Trophoblast cell (in vitro differentiated cells and primary cell): ENCODE measurements around the gene MRGPRD.

Experiments used
- DNase-seq, 2 donors: peaks; one replicate each; pipeline ENCODE4 v3.0.0-alpha.2; 2016
- H2AFZ ChIP-seq: 2 replicates; pipeline ENCODE4 v1.6.1; 2013; ENCODE audit warnings: low read length, moderate library complexity, mild to moderate bottlenecking; ENCODE audit not compliant: insufficient read depth, poor library complexity
- H2AK5ac ChIP-seq: 2 replicates; pipeline ENCODE4 v1.6.1; 2013; ENCODE audit warnings: mild to moderate bottlenecking, low read length
- H2BK120ac ChIP-seq: 2 replicates; pipeline ENCODE4 v1.6.1; 2013; ENCODE audit warnings: low read length, mild to moderate bottlenecking, moderate library complexity; ENCODE audit not compliant: insufficient read depth, poor library complexity
- H2BK12ac ChIP-seq: 2 replicates; pipeline ENCODE4 v1.6.1; 2013; ENCODE audit warnings: mild to moderate bottlenecking, low read length, moderate library complexity
- H2BK5ac ChIP-seq: 2 replicates; pipeline ENCODE4 v1.6.1; 2013; ENCODE audit warnings: low read length, low read depth, moderate library complexity, mild to moderate bottlenecking; ENCODE audit not compliant: poor library complexity
- H3K14ac ChIP-seq: 2 replicates; pipeline ENCODE4 v1.6.1; 2013; ENCODE audit warnings: mild to moderate bottlenecking, low read length
- H3K18ac ChIP-seq: 2 replicates; pipeline ENCODE4 v1.6.1; 2013; ENCODE audit warnings: mild to moderate bottlenecking, low read length
- H3K23ac ChIP-seq: 2 replicates; pipeline ENCODE4 v1.6.1; 2013; ENCODE audit warnings: low read length
- H3K27ac ChIP-seq: 2 replicates; pipeline ENCODE4 v1.5.1; 2013; ENCODE audit warnings: low read depth, mild to moderate bottlenecking, inconsistent platforms, low read length, moderate library complexity
- H3K27me3 ChIP-seq: 2 replicates; pipeline ENCODE4 v1.6.1; 2013; ENCODE audit warnings: inconsistent platforms, mild to moderate bottlenecking, low read length, moderate library complexity; ENCODE audit not compliant: insufficient read depth
- H3K36me3 ChIP-seq, 2 experiments: 1 replicate in 1 of 2; 2 replicates in 1 of 2; pipeline ENCODE4 v1.6.1; 2013; ENCODE audit warnings: low read length in 2 of 2, mild to moderate bottlenecking in 2 of 2, moderate library complexity in 1 of 2; ENCODE audit not compliant: insufficient read depth in 2 of 2, control insufficient read depth in 1 of 2
- H3K4ac ChIP-seq: 2 replicates; pipeline ENCODE4 v1.6.1; 2013; ENCODE audit warnings: low read depth, mild to moderate bottlenecking, low read length, moderate library complexity
- H3K4me1 ChIP-seq, 2 experiments: 1 replicate in 1 of 2; 2 replicates in 1 of 2; pipeline ENCODE4 v1.6.1; 2013; ENCODE audit warnings: low read length in 2 of 2, mild to moderate bottlenecking in 2 of 2, moderate library complexity in 1 of 2; ENCODE audit not compliant: insufficient read depth in 2 of 2, control insufficient read depth in 1 of 2
- H3K4me2 ChIP-seq: 2 replicates; pipeline ENCODE4 v1.6.1; 2013; ENCODE audit warnings: inconsistent platforms, mild to moderate bottlenecking, low read length, moderate library complexity
- H3K4me3 ChIP-seq: 2 replicates; pipeline ENCODE4 v1.5.1; 2013; ENCODE audit warnings: mild to moderate bottlenecking, low read depth, low read length, inconsistent platforms
- H3K79me1 ChIP-seq: one replicate; pipeline ENCODE4 v1.6.1; 2013; ENCODE audit warnings: low read length
- H3K79me2 ChIP-seq: 2 replicates; pipeline ENCODE4 v1.6.1; 2013; ENCODE audit warnings: low read length, mild to moderate bottlenecking; ENCODE audit not compliant: control insufficient read depth, insufficient read depth, poor library complexity
- H3K9ac ChIP-seq: 2 replicates; pipeline ENCODE4 v1.6.1; 2013; ENCODE audit warnings: mild to moderate bottlenecking, low read length
- H3K9me3 ChIP-seq: 2 replicates; pipeline ENCODE4 v1.6.1; 2013; ENCODE audit warnings: low read depth, mild to moderate bottlenecking, control low read depth, inconsistent platforms, low read length; ENCODE audit not compliant: insufficient read depth
- H4K12ac ChIP-seq: 2 replicates; pipeline ENCODE4 v1.6.1; 2013; ENCODE audit warnings: low read depth, mild to moderate bottlenecking, low read length, moderate library complexity
- H4K8ac ChIP-seq: 2 replicates; pipeline ENCODE4 v1.6.1; 2013; ENCODE audit warnings: low read depth, mild to moderate bottlenecking, low read length, moderate library complexity
- H4K91ac ChIP-seq: one replicate; pipeline ENCODE4 v1.6.1; 2013; ENCODE audit warnings: low read depth, mild to moderate bottlenecking, low read length, moderate library complexity
- WGBS: extraction: QIAGEN DNeasy Blood & Tissue Kit; methylation state at CpG from one replicate; pipeline ENCODE4 v1.1.7; 2013; ENCODE audit warnings: missing lambda C conversion rate; ENCODE audit not compliant: insufficient read length, insufficient coverage; ENCODE audit errors: extremely low coverage; 5-methylcytosine and 5-hydroxymethylcytosine counted together

MRGPRD gene

DNA sequence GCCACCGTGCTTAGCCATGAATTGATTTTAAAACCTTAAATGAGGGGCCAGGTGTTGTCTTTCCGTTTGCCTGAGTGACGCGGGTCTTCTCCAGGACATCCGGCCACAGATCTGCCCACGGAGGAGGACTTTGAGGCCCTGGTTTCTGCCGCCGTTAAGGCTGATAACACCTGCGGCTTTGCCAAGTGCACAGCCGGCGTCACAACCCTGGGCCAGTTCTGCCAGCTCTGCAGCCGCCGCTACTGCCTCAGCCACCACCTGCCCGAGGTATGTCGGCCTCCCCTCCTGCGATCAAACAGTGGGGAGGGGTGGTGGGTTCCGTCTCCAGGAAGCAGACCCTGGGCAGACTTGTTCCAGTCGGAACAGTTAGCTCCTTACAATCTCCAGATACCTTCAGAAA is 42.7 kb downstream of the MRGPRD start:
- peaks cover 4% of the 10 kb centered on the region for H3K9me3 ChIP-seq
- H3K79me2 ChIP-seq = no peaks in the 10 kb centered on the region
- H3K36me3 ChIP-seq = peaks cover 60 to 68% of the 10 kb centered on the region in 2 experiments
- H3K14ac ChIP-seq = no peak overlapping the region
- H3K18ac ChIP-seq = no peak overlapping the region
- H3K4me2 ChIP-seq = no peak overlapping the region
- H2AFZ ChIP-seq = no peak overlapping the region
- H2AK5ac ChIP-seq = no peak overlapping the region
- H3K27me3 ChIP-seq = no peaks in the 10 kb centered on the region
- no peak overlapping the region for H3K4me3 ChIP-seq
- H3K79me1 ChIP-seq = no peaks in the 10 kb centered on the region
- no peak overlapping the region for H2BK12ac ChIP-seq
- H4K12ac ChIP-seq = no peak overlapping the region
- no peaks in the 10 kb centered on the region for H3K4me1 ChIP-seq
- H2BK120ac ChIP-seq = no peak overlapping the region
- no peak overlapping the region for H3K4ac ChIP-seq
- H2BK5ac ChIP-seq = no peak overlapping the region
- H3K27ac ChIP-seq = no peak overlapping the region
- DNase-seq = no peak
- H4K8ac ChIP-seq = no peak overlapping the region
- no CpG with 5 or more reads among the region's 18 CpGs for whole genome bisulfite sequencing
- no peak overlapping the region for H3K9ac ChIP-seq
- H4K91ac ChIP-seq = no peak overlapping the region
- H3K23ac ChIP-seq = no peak overlapping the region

DNA sequence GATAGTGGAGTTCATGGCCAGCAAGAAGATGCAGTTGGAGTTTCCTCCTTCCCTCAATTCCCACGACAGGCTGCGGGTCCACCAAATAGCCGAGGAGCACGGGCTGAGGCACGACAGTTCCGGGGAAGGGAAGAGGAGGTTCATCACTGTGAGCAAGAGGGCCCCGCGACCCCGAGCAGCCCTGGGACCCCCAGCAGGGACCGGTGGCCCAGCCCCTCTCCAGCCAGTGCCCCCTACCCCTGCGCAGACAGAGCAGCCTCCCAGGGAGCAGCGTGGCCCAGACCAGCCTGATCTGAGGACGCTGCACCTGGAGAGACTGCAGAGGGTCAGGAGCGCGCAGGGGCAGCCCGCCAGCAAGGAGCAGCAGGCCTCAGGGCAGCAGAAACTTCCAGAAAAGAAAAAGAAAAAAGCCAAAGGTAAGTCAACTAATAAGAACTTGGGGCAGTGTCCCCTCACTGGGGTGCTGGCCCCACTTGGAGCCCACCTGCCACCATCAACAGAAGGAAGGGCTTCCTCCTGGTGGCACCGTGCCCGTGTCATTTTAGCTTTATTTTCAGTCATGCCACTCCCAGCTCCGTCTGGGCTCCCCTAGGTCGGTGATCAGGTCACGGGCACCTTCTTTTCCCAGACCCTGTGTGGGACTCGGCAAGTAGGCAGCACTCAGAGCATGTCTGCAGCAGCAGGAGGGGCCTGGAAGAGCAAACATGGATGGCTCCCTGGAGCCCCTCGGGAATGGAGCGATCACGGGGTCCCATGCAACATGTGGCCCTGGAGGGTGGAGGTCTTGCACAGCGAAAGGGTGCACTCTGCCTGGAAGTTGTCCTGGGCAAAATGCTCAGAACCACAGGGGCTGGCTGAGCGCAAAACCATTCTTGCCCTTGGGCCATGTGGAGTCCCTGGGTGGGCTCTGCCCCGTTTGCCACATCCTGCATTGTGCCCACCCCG is 43.8 kb downstream of the MRGPRD start:
- no CpG with 5 or more reads among the region's 29 CpGs for WGBS
- no peak overlapping the region for H3K18ac ChIP-seq
- no peak overlapping the region for H3K14ac ChIP-seq
- H3K79me1 ChIP-seq = no peaks in the 10 kb centered on the region
- no peak overlapping the region for H4K12ac ChIP-seq
- no peaks in the 10 kb centered on the region for H3K27me3 ChIP-seq
- no peak overlapping the region for H2BK5ac ChIP-seq
- DNase-seq = no peak
- no peak overlapping the region for H3K9ac ChIP-seq
- H3K23ac ChIP-seq = no peak overlapping the region
- H2BK12ac ChIP-seq = no peak overlapping the region
- H3K4me2 ChIP-seq = no peak overlapping the region
- peaks cover 4% of the 10 kb centered on the region for H3K9me3 ChIP-seq
- no peak overlapping the region for H2AFZ ChIP-seq
- H3K79me2 ChIP-seq = no peaks in the 10 kb centered on the region
- no peak overlapping the region for H3K4me3 ChIP-seq
- H3K27ac ChIP-seq = no peak overlapping the region
- H3K4me1 ChIP-seq = no peaks in the 10 kb centered on the region
- H2AK5ac ChIP-seq = no peak overlapping the region
- H4K91ac ChIP-seq = no peak overlapping the region
- peaks cover 63 to 72% of the 10 kb centered on the region in 2 experiments for H3K36me3 ChIP-seq
- no peak overlapping the region for H3K4ac ChIP-seq
- no peak overlapping the region for H4K8ac ChIP-seq
- no peak overlapping the region for H2BK120ac ChIP-seq

DNA sequence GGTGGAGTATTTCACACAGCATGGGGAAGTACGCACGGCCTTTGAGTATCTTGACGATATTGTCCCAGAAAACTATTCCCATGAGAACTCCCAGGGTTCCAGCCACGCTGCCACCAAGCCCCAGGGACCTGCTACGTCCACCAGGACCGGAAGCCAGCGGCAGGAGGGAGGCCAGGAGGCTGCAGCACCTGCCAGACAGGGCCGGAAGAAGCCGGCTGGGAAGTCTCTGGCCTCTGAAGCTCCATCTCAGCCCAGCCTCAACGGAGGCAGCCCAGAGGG is 44.5 kb downstream of the MRGPRD start:
- Histone ChIP-seq H3K79me2 (no peaks in the 10 kb centered on the region), H3K18ac (no peak overlapping the region), H3K14ac (no peak overlapping the region), H3K9me3 (peaks cover 4% of the 10 kb centered on the region), H3K79me1 (no peaks in the 10 kb centered on the region), H2AK5ac (no peak overlapping the region), H3K9ac (no peak overlapping the region), H4K91ac (no peak overlapping the region), H3K4me3 (no peak overlapping the region), H3K4me1 (no peaks in the 10 kb centered on the region), H3K27ac (no peak overlapping the region), H2BK5ac (no peak overlapping the region), H3K36me3 (peaks cover 63 to 74% of the 10 kb centered on the region in 2 experiments), H4K8ac (no peak overlapping the region), H2BK12ac (no peak overlapping the region), H3K27me3 (no peaks in the 10 kb centered on the region), H4K12ac (no peak overlapping the region), H3K4me2 (no peak overlapping the region), H2AFZ (no peak overlapping the region), H2BK120ac (no peak overlapping the region), H3K4ac (no peak overlapping the region), H3K23ac (no peak overlapping the region)
- no CpG with 5 or more reads among the region's 10 CpGs for WGBS
- DNase-seq = no peak

DNA sequence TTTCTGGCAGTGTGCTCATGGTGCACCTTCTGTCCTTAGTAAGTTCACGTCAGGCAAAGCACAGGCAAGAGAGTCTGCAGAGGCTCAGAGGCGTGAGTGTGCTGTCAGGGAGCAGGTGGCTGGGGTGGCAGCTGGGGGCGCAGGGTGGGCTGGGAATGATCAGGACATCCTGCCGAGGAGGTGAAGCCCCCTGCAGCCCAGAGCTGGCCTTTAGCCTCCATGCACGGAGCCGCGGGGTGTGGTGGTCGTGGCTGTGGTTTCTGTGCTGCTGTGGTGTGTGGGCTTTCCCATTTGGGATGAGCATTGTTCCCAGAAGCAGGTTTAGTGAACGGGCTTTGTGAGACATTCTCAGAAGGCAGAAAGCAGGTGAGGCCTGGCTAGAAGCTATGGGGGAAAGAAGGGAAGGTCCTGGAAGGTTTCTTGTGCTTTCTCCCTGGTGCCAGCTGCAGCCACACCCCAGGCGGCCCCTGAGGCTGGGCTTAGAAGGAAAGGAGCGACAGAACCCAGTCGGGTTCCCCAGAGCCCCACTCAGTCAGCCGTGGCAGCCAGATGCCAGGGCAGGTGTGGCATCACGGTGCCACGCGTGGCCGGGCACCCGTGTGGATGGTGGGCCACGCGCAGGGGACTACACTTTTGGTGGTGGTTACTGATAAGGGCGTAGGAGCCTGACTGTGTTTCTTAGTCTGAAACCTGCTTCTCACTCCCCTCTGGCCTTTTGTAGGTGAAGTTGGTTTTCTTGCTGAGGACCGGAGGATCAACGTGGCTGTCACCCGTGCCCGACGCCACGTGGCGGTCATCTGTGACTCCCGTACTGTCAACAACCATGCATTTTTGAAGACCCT is 45.0 kb downstream of the MRGPRD start:
- Histone ChIP-seq H3K23ac (no peak overlapping the region), H4K12ac (no peak overlapping the region), H3K4me1 (no peaks in the 10 kb centered on the region), H3K79me2 (no peaks in the 10 kb centered on the region), H2AFZ (no peak overlapping the region), H3K36me3 (peaks cover 61 to 77% of the 10 kb centered on the region in 2 experiments), H3K27me3 (no peaks in the 10 kb centered on the region), H4K91ac (no peak overlapping the region), H3K9ac (no peak overlapping the region), H2AK5ac (no peak overlapping the region), H2BK12ac (no peak overlapping the region), H3K79me1 (no peaks in the 10 kb centered on the region), H2BK5ac (no peak overlapping the region), H3K9me3 (peaks cover 4% of the 10 kb centered on the region), H3K4me2 (no peak overlapping the region), H3K4ac (no peak overlapping the region), H2BK120ac (no peak overlapping the region), H3K4me3 (no peak overlapping the region), H4K8ac (no peak overlapping the region), H3K18ac (no peak overlapping the region), H3K27ac (no peak overlapping the region), H3K14ac (no peak overlapping the region)
- WGBS = no CpG with 5 or more reads among the region's 29 CpGs
- DNase-seq = no peak
